Cardiac fibroblast (primary cell): Measurements from ENCODE around the gene STAM.

Source experiments
- DNase-seq, 2 donors: peaks; one replicate each; pipeline versions ENCODE4 v3.0.0 to v3.0.0-alpha.2; 2010; ENCODE audit warnings: low read depth in 2 of 2
- H3K4me3 ChIP-seq, 2 donors: replicated peaks in 1 of 2; 1 replicate in 1 of 2; 2 replicates in 1 of 2; pipeline ENCODE4 v1.5.1; 2011; ENCODE audit warnings: low read depth in 2 of 2, low read length in 2 of 2, mild to moderate bottlenecking in 2 of 2, moderate library complexity in 1 of 2
- TF ChIP-seq, protein P1 (sequence below): IDR thresholded peaks from one replicate; pipeline ENCODE4 v1.5.1; 2011; ENCODE audit warnings: low read depth, mild to moderate bottlenecking, low read length, inconsistent platforms

Gene STAM

DNA sequence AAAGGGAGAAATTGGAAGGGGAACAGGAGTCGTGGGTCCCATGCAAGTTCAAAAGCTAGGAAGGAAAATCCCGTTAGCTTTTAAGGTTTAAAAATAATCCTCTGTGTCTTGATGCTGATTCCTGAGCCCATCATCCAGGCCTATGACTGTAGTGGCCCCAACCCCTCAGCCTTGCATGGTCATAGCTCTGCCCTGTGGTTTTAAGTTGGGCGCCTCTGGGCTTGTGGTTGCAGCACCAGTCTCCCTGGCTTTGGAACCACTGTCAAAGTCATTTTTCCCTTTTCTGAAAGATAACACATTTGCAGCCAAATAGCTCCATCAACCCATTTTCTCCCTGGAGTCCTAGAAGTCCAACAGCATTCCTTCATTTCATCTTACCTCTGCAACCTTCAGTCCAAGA, 121.7 kb downstream of the STAM start:
- TF ChIP-seq, protein P1, sequence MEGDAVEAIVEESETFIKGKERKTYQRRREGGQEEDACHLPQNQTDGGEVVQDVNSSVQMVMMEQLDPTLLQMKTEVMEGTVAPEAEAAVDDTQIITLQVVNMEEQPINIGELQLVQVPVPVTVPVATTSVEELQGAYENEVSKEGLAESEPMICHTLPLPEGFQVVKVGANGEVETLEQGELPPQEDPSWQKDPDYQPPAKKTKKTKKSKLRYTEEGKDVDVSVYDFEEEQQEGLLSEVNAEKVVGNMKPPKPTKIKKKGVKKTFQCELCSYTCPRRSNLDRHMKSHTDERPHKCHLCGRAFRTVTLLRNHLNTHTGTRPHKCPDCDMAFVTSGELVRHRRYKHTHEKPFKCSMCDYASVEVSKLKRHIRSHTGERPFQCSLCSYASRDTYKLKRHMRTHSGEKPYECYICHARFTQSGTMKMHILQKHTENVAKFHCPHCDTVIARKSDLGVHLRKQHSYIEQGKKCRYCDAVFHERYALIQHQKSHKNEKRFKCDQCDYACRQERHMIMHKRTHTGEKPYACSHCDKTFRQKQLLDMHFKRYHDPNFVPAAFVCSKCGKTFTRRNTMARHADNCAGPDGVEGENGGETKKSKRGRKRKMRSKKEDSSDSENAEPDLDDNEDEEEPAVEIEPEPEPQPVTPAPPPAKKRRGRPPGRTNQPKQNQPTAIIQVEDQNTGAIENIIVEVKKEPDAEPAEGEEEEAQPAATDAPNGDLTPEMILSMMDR, result no peak
- H3K4me3 ChIP-seq, result no peak overlapping the region
- DNase-seq, result no peak
